HAP-1 (cell line): Measurements from ENCODE around the gene MEG3.

Experiments used
- DNase-seq, 2 experiments: peaks; one replicate each; pipeline ENCODE4 v3.0.0-alpha.2; 2016 to 2020; ENCODE audit warnings: low spot score in 2 of 2
- H3K27me3 ChIP-seq: fragments of 250-450 bp; sonication (Bioruptor Pico); 2 replicates; pipeline ENCODE4 v1.5.1; 2020; ENCODE audit warnings: low read depth, mild to moderate bottlenecking, moderate library complexity
- H3K36me3 ChIP-seq: fragments of 250-450 bp; sonication (Bioruptor Pico); replicated peaks from 2 replicates; pipeline ENCODE4 v1.5.1; 2020; ENCODE audit warnings: mild to moderate bottlenecking
- H3K4me1 ChIP-seq: fragments of 250-450 bp; sonication (Bioruptor Pico); 2 replicates; pipeline ENCODE4 v1.5.1; 2020; ENCODE audit warnings: mild to moderate bottlenecking
- H3K4me3 ChIP-seq: fragments of 250-450 bp; sonication (Bioruptor Pico); 2 replicates; pipeline ENCODE4 v1.5.1; 2020; ENCODE audit warnings: mild to moderate bottlenecking, moderate library complexity
- H3K9me3 ChIP-seq: fragments of 250-450 bp; sonication (Bioruptor Pico); 2 replicates; pipeline ENCODE4 v1.5.1; 2020; ENCODE audit warnings: mild to moderate bottlenecking, moderate library complexity
- in situ Hi-C: fragments of 300-500 bp; cut with MboI; formaldehyde crosslinking; loops from 3 replicates; pipeline ENCODE4 v1.14.3; 2020; ENCODE audit warnings: low sequenced_read_pairs, inconsistent platforms, mixed read lengths

MEG3 gene

GRCh38 chr14:100846309-100846859 lies 20.5 kb downstream of the MEG3 start:
- in situ Hi-C loops: no loop called here
- no peaks in the 10 kb centered on the region for H3K36me3 ChIP-seq
- DNase-seq: no peak

GRCh38 chr14:100849115-100849781 lies 23.3 kb downstream of the MEG3 start:
- H3K4me1 ChIP-seq: peaks cover 23% of the 10 kb centered on the region
- no peaks in the 10 kb centered on the region for H3K27me3 ChIP-seq
- H3K4me3 ChIP-seq: no peak overlapping the region
- in situ Hi-C loops: no loop called here
- H3K9me3 ChIP-seq: no peaks in the 10 kb centered on the region
- no peaks in the 10 kb centered on the region for H3K36me3 ChIP-seq
- DNase-seq: peak in 1 of 2 experiments; percentile 47

More at GRCh38 chr14:100846309-100846859, 20.5 kb downstream of the MEG3 start:
- Histone ChIP-seq H3K4me3 (no peak overlapping the region), H3K9me3 (no peaks in the 10 kb centered on the region), H3K4me1 (peaks cover 25% of the 10 kb centered on the region), H3K27me3 (no peaks in the 10 kb centered on the region)

- peak in 1 of 2 experiments; percentile 84 for DNase-seq
- in situ Hi-C loops: no loop called here
- no peak overlapping the region for H3K4me3 ChIP-seq
Measured at GRCh38 chr14:100850841-100851585, 25.1 kb downstream of the MEG3 start.

GRCh38 chr14:100851586-100851916 lies 25.6 kb downstream of the MEG3 start:
- H3K9me3 ChIP-seq: no peaks in the 10 kb centered on the region
- peaks cover 16% of the 10 kb centered on the region for H3K4me1 ChIP-seq
- no peak for DNase-seq
- H3K36me3 ChIP-seq: no peaks in the 10 kb centered on the region
- no peaks in the 10 kb centered on the region for H3K27me3 ChIP-seq
- in situ Hi-C loops: no loop called here
- H3K4me3 ChIP-seq: no peak overlapping the region

More at GRCh38 chr14:100850841-100851585, 25.1 kb downstream of the MEG3 start:
- Histone ChIP-seq H3K36me3 (no peaks in the 10 kb centered on the region), H3K9me3 (no peaks in the 10 kb centered on the region), H3K27me3 (no peaks in the 10 kb centered on the region), H3K4me1 (peaks cover 16% of the 10 kb centered on the region)

GRCh38 chr14:100851946-100852620 lies 26.2 kb downstream of the MEG3 start:
- no peaks in the 10 kb centered on the region for H3K36me3 ChIP-seq
- no peaks in the 10 kb centered on the region for H3K9me3 ChIP-seq
- in situ Hi-C loops: no loop called here
- H3K4me3 ChIP-seq: no peak overlapping the region
- H3K27me3 ChIP-seq: no peaks in the 10 kb centered on the region
- no peak for DNase-seq
- H3K4me1 ChIP-seq: peaks cover 16% of the 10 kb centered on the region

GRCh38 chr14:100854435-100854834 lies 28.5 kb downstream of the MEG3 start:
- H3K4me3 ChIP-seq: no peak overlapping the region
- no peak for DNase-seq

GRCh38 chr14:100855256-100855930 lies 29.5 kb downstream of the MEG3 start:
- Histone ChIP-seq H3K36me3 (no peaks in the 10 kb centered on the region), H3K4me3 (no peak overlapping the region), H3K4me1 (no peaks in the 10 kb centered on the region), H3K27me3 (no peaks in the 10 kb centered on the region), H3K9me3 (no peaks in the 10 kb centered on the region)
- in situ Hi-C loops: no loop called here
- no peak for DNase-seq

More at GRCh38 chr14:100854435-100854834, 28.5 kb downstream of the MEG3 start:
- Histone ChIP-seq H3K36me3 (no peaks in the 10 kb centered on the region), H3K4me1 (peaks cover 5% of the 10 kb centered on the region), H3K27me3 (no peaks in the 10 kb centered on the region), H3K9me3 (no peaks in the 10 kb centered on the region)
- in situ Hi-C loops: no loop called here

- no peaks in the 10 kb centered on the region for H3K27me3 ChIP-seq
- no peak overlapping the region for H3K4me3 ChIP-seq
- H3K4me1 ChIP-seq: no peaks in the 10 kb centered on the region
- no peaks in the 10 kb centered on the region for H3K9me3 ChIP-seq
- no peaks in the 10 kb centered on the region for H3K36me3 ChIP-seq
- no peak for DNase-seq
- in situ Hi-C loops: no loop called here
Measured at GRCh38 chr14:100856056-100856950, 30.4 kb downstream of the MEG3 start.

- Histone ChIP-seq H3K4me3 (no peak overlapping the region), H3K27me3 (no peaks in the 10 kb centered on the region), H3K9me3 (no peaks in the 10 kb centered on the region), H3K4me1 (no peaks in the 10 kb centered on the region), H3K36me3 (no peaks in the 10 kb centered on the region)
- no peak for DNase-seq
- in situ Hi-C loops: no loop called here
Measured at GRCh38 chr14:100857233-100857922, 31.5 kb downstream of the MEG3 start.

- H3K27me3 ChIP-seq: no peaks in the 10 kb centered on the region
- no peaks in the 10 kb centered on the region for H3K9me3 ChIP-seq
- no peak for DNase-seq
- H3K4me1 ChIP-seq: no peaks in the 10 kb centered on the region
- H3K36me3 ChIP-seq: no peaks in the 10 kb centered on the region
- in situ Hi-C loops: no loop called here
- no peak overlapping the region for H3K4me3 ChIP-seq
Measured at GRCh38 chr14:100857923-100858837, 32.3 kb downstream of the MEG3 start.

GRCh38 chr14:100858838-100859220 lies 32.9 kb downstream of the MEG3 start:
- no peak overlapping the region for H3K4me3 ChIP-seq
- in situ Hi-C loops: no loop called here
- H3K4me1 ChIP-seq: no peaks in the 10 kb centered on the region
- H3K9me3 ChIP-seq: no peaks in the 10 kb centered on the region
- H3K36me3 ChIP-seq: no peaks in the 10 kb centered on the region
- H3K27me3 ChIP-seq: no peaks in the 10 kb centered on the region
- no peak for DNase-seq

GRCh38 chr14:100859781-100860180 lies 33.9 kb downstream of the MEG3 start:
- no peak overlapping the region for H3K4me3 ChIP-seq
- H3K4me1 ChIP-seq: no peaks in the 10 kb centered on the region
- H3K36me3 ChIP-seq: no peaks in the 10 kb centered on the region
- H3K27me3 ChIP-seq: no peaks in the 10 kb centered on the region
- H3K9me3 ChIP-seq: no peaks in the 10 kb centered on the region
- no peak for DNase-seq
- in situ Hi-C loops: no loop called here
